ENCODE data around the gene RAB7B. TPM values are rescaled to one million over a fixed set of nuclear protein-coding genes. Genes with fewer than 3 reads are reported as not detected.

RAB7B gene
- total and polyA plus RNA-seq, 2 of the 4 experiments (the other 2 are of a cell fraction), result 9.1 to 14.7 TPM

DNA sequence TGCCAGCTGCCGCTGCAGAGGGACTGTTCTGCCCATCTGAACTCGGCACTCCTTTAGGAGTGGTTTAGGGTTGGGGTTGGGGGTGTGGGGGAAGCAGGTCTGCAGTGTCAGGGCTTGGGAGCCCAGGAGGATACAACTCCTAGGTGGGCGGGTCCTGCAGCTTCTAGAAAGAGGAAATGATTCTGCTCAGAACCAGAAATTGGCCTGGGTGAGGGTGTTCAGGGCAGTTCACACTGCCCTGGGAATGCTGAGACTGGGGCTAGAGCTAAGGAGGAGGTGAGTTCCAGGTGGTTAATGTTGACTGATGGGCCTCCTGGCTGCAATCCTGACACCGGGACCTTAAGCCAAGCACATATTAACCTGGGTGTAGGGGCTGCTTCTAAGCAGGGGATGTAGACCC is 55.2 kb downstream of the RAB7B start:
- no peak for TF ChIP-seq NFE2L2 (IDR thresholded peaks at IDR 0.05; ENCODE audit: low read depth, low read length)
- TF ChIP-seq RFX5 (IDR thresholded peaks at IDR 0.05; ENCODE audit: low read depth, low read length), result no peak
- no peak for TF ChIP-seq CEBPB (IDR thresholded peaks at IDR 0.05; ENCODE audit: low read depth, low read length)
- TF ChIP-seq, protein P1, sequence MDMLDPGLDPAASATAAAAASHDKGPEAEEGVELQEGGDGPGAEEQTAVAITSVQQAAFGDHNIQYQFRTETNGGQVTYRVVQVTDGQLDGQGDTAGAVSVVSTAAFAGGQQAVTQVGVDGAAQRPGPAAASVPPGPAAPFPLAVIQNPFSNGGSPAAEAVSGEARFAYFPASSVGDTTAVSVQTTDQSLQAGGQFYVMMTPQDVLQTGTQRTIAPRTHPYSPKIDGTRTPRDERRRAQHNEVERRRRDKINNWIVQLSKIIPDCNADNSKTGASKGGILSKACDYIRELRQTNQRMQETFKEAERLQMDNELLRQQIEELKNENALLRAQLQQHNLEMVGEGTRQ (IDR thresholded peaks at IDR 0.05; ENCODE audit: low read depth, low read length), result no peak
- TF ChIP-seq, protein P2, sequence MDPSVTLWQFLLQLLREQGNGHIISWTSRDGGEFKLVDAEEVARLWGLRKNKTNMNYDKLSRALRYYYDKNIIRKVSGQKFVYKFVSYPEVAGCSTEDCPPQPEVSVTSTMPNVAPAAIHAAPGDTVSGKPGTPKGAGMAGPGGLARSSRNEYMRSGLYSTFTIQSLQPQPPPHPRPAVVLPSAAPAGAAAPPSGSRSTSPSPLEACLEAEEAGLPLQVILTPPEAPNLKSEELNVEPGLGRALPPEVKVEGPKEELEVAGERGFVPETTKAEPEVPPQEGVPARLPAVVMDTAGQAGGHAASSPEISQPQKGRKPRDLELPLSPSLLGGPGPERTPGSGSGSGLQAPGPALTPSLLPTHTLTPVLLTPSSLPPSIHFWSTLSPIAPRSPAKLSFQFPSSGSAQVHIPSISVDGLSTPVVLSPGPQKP (IDR thresholded peaks at IDR 0.05; ENCODE audit: borderline replicate concordance, low read depth, low read length), result no peak
- TF ChIP-seq BHLHE40 (IDR thresholded peaks at IDR 0.05; ENCODE audit: low read depth, low read length), result no peak
- no peak for TF ChIP-seq RAD21 (IDR thresholded peaks at IDR 0.05; ENCODE audit: low read length)
- TF ChIP-seq FOS (IDR thresholded peaks at IDR 0.05; ENCODE audit: low read depth, low read length), result no peak
- TF ChIP-seq, protein P3, sequence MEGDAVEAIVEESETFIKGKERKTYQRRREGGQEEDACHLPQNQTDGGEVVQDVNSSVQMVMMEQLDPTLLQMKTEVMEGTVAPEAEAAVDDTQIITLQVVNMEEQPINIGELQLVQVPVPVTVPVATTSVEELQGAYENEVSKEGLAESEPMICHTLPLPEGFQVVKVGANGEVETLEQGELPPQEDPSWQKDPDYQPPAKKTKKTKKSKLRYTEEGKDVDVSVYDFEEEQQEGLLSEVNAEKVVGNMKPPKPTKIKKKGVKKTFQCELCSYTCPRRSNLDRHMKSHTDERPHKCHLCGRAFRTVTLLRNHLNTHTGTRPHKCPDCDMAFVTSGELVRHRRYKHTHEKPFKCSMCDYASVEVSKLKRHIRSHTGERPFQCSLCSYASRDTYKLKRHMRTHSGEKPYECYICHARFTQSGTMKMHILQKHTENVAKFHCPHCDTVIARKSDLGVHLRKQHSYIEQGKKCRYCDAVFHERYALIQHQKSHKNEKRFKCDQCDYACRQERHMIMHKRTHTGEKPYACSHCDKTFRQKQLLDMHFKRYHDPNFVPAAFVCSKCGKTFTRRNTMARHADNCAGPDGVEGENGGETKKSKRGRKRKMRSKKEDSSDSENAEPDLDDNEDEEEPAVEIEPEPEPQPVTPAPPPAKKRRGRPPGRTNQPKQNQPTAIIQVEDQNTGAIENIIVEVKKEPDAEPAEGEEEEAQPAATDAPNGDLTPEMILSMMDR (conservative IDR thresholded peaks at IDR 0.05; ENCODE audit: low read depth, low read length), result no peak
- no peak for TF ChIP-seq POLR2A (IDR thresholded peaks at IDR 0.05; ENCODE audit: low read depth, low read length)
- in situ Hi-C loops (cut with MboI; ENCODE audit: low sequenced_read_pairs), result no loop called here
- no peak for ATAC-seq (ENCODE audit: low read depth)
- Histone ChIP-seq H3K18ac (ENCODE audit: low read depth, low read length) (no peak overlapping the region), H2BK120ac (ENCODE audit: low read depth, low read length) (no peak overlapping the region), H3K4ac (ENCODE audit: low read depth, low read length) (no peak overlapping the region), H2AK9ac (replicated peaks; ENCODE audit: low read depth, low read length, poor library complexity) (no peak overlapping the region), H3K9ac (ENCODE audit: low read depth, low read length) (no peak overlapping the region), H2BK20ac (ENCODE audit: low read depth, low read length) (no peak overlapping the region), H4K5ac (ENCODE audit: low read depth, low read length) (no peak overlapping the region), H4K20me1 (ENCODE audit: insufficient read depth, low read length) (no peaks in the 10 kb centered on the region), H4K8ac (ENCODE audit: low read depth in 2 of 2, low read length in 2 of 2) (no peak overlapping the region), H2BK15ac (ENCODE audit: low read depth, low read length) (no peak overlapping the region), H3K56ac (ENCODE audit: extremely low read depth, insufficient read depth, low read length) (no peak overlapping the region), H2AK5ac (ENCODE audit: low read depth, low read length) (no peak overlapping the region), H3K4me3 (ENCODE audit: insufficient read depth, low read depth, low read length) (no peak overlapping the region), H2AFZ (replicated peaks; ENCODE audit: low read length, poor library complexity) (no peak overlapping the region), H3K4me1 (ENCODE audit: control insufficient read depth, insufficient read depth, low read length) (no peaks in the 10 kb centered on the region), H2BK5ac (ENCODE audit: low read depth, low read length, poor library complexity, severe bottlenecking) (no peak overlapping the region), H3K27me3 (ENCODE audit: control insufficient read depth, insufficient read depth, low read length) (peaks cover 66% of the 10 kb centered on the region), H3K79me1 (ENCODE audit: low read depth in 1 of 2, low read length in 2 of 2) (no peaks in the 10 kb centered on the region), H3K9me1 (ENCODE audit: insufficient read depth, low read length) (peaks cover 3% of the 10 kb centered on the region; the same call in 1 of the 2 replicates), H3K36me3 (ENCODE audit: control insufficient read depth, insufficient read depth, low read length) (no peaks in the 10 kb centered on the region), H3K9me3 (ENCODE audit: control insufficient read depth, insufficient read depth, low read length) (no peaks in the 10 kb centered on the region), H3K23ac (ENCODE audit: low read depth, low read length) (no peak overlapping the region), H4K91ac (ENCODE audit: insufficient read depth, low read depth, low read length) (no peak overlapping the region), H3K27ac (ENCODE audit: insufficient read depth, low read length) (no peak overlapping the region), H3K14ac (replicated peaks; ENCODE audit: low read depth, low read length) (no peak overlapping the region), H3K4me2 (ENCODE audit: low read depth, low read length) (no peak overlapping the region)
- intact Hi-C loops (cut with micrococcal nuclease), result no loop called here
- 83% methylated on average over 2 of the region's 4 CpGs; no CpG with 5 or more reads in 1 of the 2 experiments for WGBS, 2 experiments (ENCODE audit: extremely low coverage in 2 of 2, insufficient read length in 1 of 2)
- no TSS peak for BruUV-seq (replicated peaks)
- dilution Hi-C loops (cut with HindIII; ENCODE audit: low sequenced_read_pairs, unreplicated experiment), result no loop called here
- ChIA-PET CTCF (interaction anchor here (0.7 kb wide), 1 partner anchor 875 kb away, joined by 3 read pairs; no protein-coding TSS in a partner anchor), POLR2A (ENCODE audit: unreplicated experiment) (no interaction called here)
- DNase-seq, result no peak

All from IMR-90 (cell line).